Natural killer cell (primary cell): ENCODE data around the gene FLII. TPM values are rescaled to one million over a fixed set of nuclear protein-coding genes. Genes with fewer than 3 reads are reported as not detected.
A peak's percentile ranks its signal among the peaks of the same experiment; 100 is the strongest.

Experiments
- ATAC-seq, 3 donors: fragments of 150-1000 bp in 2 of 3; fragments of 200-7000 bp in 1 of 3; cut with Tn5 transposase; 1 replicate in 1 of 3; 2 replicates in 2 of 3; pipeline ENCODE4 v1.10.0; 2021; ENCODE audit warnings: mild to moderate bottlenecking in 2 of 3, moderate library complexity in 2 of 3
- DNase-seq, 2 donors: peaks; one replicate each; pipeline versions ENCODE4 v3.0.0 to v3.0.0-alpha.2; 2013 to 2021; ENCODE audit warnings: mixed read lengths in 1 of 2
- H3K27ac ChIP-seq: one replicate; pipeline ENCODE4 v1.5.1; 2013; ENCODE audit warnings: mild to moderate bottlenecking, low read length
- H3K27me3 ChIP-seq: one replicate; pipeline ENCODE4 v1.6.1; 2013; ENCODE audit warnings: low read length; ENCODE audit not compliant: control insufficient read depth, insufficient read depth
- H3K36me3 ChIP-seq: one replicate; pipeline ENCODE4 v1.6.1; 2013; ENCODE audit warnings: low read length; ENCODE audit not compliant: control insufficient read depth, insufficient read depth
- H3K4me1 ChIP-seq: one replicate; pipeline ENCODE4 v1.6.1; 2013; ENCODE audit warnings: low read length; ENCODE audit not compliant: control insufficient read depth, insufficient read depth
- H3K4me3 ChIP-seq: one replicate; pipeline ENCODE4 v1.5.1; 2013; ENCODE audit warnings: low read length
- H3K9me3 ChIP-seq: one replicate; pipeline ENCODE4 v1.6.1; 2013; ENCODE audit warnings: low read length; ENCODE audit not compliant: control insufficient read depth, insufficient read depth
- H3K27ac Mint-ChIP-seq, 2 donors: one replicate each; pipeline ENCODE4 v1.8.0; 2022; ENCODE audit warnings: mild to moderate bottlenecking in 2 of 2, mixed read lengths in 2 of 2, moderate library complexity in 1 of 2
- H3K27me3 Mint-ChIP-seq, 2 donors: one replicate each; pipeline ENCODE4 v1.8.0; 2022; ENCODE audit warnings: low read depth in 2 of 2, mixed read lengths in 2 of 2
- H3K36me3 Mint-ChIP-seq: one replicate; pipeline ENCODE4 v1.8.0; 2022; ENCODE audit warnings: mixed read lengths
- H3K4me1 Mint-ChIP-seq, 2 donors: one replicate each; pipeline ENCODE4 v1.8.0; 2022; ENCODE audit warnings: mixed read lengths in 2 of 2
- H3K4me3 Mint-ChIP-seq: one replicate; pipeline ENCODE4 v1.8.0; 2022; ENCODE audit warnings: mild to moderate bottlenecking, moderate library complexity, mixed read lengths
- H3K9me3 Mint-ChIP-seq, 2 donors: one replicate each; pipeline ENCODE4 v1.8.0; 2022; ENCODE audit warnings: mixed read lengths in 2 of 2
- CTCF ChIP-seq: fragments of 200-600 bp; IDR thresholded peaks from one replicate; pipeline ENCODE4 v1.8.0; 2022; ENCODE audit warnings: antibody characterized with exemption
- WGBS: methylation state at CpG from one replicate; pipeline ENCODE4 v1.1.7; 2013; ENCODE audit warnings: missing lambda C conversion rate; ENCODE audit not compliant: insufficient coverage; 5-methylcytosine and 5-hydroxymethylcytosine counted together
- intact Hi-C: fragments of 100-400 bp; cut with micrococcal nuclease; formaldehyde crosslinking; loops from one replicate; pipeline ENCODE4 v1.14.2; 2022
- total RNA-seq, 4 donors: library from RNA; stranded (reverse); fragments of 120-200 nt in 1 of 4; gene quantifications; one replicate each; pipeline versions ENCODE4 v1.2.3 to v1.2.4, GENCODE V29; 2013 to 2022

The FLII gene
- total RNA-seq, 3 donors from 2014 or later (not counting 1 experiment from before 2014, with no cell fraction given): 286 to 342 (median 327) TPM

- Mint-ChIP-seq H3K27me3 (no peaks in the 10 kb centered on the region), H3K9me3 (no peaks in the 10 kb centered on the region), H3K4me1 (peaks cover 17 to 36% of the 10 kb centered on the region in 2 donors), H3K27ac (peak overlapping the region; percentile 81 to 96), H3K4me3 (peak overlapping the region; percentile 97), H3K36me3 (no peaks in the 10 kb centered on the region)
- Histone ChIP-seq H3K27me3 (no peaks in the 10 kb centered on the region), H3K4me1 (peaks cover 51% of the 10 kb centered on the region), H3K4me3 (peak overlapping the region; percentile 65), H3K36me3 (peaks cover 27% of the 10 kb centered on the region), H3K27ac (peak overlapping the region; percentile 56), H3K9me3 (no peaks in the 10 kb centered on the region)
- ATAC-seq (peak; percentile 47 to 75 (median 49)), DNase-seq (peak; percentile 54 to 55)
- no peak for TF ChIP-seq CTCF
- intact Hi-C loops: loop anchor here (5.0 kb wide), 1 partner anchor 76 kb away; the partner anchor contains the start of gene ALKBH5
- WGBS: 0% methylated on average over 16 of the region's 16 CpGs
These were observed 569 bp downstream of the FLII start for GRCh38 chr17:18257982-18258355.

DNA sequence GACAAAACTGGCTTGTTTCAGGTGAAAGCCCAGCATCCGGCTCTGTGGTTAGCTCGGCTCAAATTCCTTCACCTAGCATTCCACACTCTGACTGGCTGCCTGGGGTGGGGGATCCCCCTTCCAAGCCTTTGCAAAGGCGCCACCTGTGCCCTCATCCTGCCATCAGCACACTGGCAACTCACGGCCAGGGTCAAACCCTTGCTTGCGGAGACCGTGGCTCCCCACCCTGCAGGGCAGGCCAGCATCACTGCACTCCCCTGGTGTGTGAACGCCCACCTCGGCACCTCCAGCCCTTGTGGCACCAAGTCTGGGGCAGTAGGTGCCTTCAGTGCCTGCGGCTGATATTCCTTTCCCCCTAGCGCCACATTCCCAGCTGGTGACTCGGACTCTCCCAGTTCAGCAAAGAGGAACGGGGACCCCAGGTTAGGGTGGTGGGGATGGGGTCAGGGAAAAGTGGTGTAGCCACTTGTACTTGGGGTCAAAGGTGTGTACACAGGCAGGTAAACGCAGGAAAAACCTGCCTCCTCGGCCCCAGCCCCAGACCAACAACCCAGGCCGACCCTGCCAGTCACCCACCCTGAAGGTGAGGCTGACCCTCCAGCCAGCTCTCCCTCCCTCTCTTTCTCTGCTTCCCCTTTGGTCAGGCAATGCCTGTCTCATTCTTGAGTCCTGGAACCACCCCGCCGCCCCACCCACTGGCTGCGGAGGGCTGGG lies 1.1 kb downstream of the FLII start:
- peak overlapping the region; percentile 56 for H3K27ac ChIP-seq
- no peaks in the 10 kb centered on the region for H3K27me3 Mint-ChIP-seq
- no peaks in the 10 kb centered on the region for H3K9me3 ChIP-seq
- 35% methylated on average over 18 of the region's 18 CpGs for WGBS
- intact Hi-C loops: loop anchor here (5.0 kb wide), 1 partner anchor 75 kb away; the partner anchor contains the start of gene ALKBH5
- TF ChIP-seq CTCF: no peak
- peak in 1 of 3 donors; percentile 6 for ATAC-seq
- peaks cover 30% of the 10 kb centered on the region for H3K36me3 ChIP-seq
- peak overlapping the region; percentile 97 for H3K4me3 Mint-ChIP-seq
- peaks cover 50% of the 10 kb centered on the region for H3K4me1 ChIP-seq
- peak in 1 of 2 donors; percentile 50 for DNase-seq
- H3K36me3 Mint-ChIP-seq: no peaks in the 10 kb centered on the region
- H3K4me3 ChIP-seq: peak overlapping the region; percentile 65
- H3K9me3 Mint-ChIP-seq: no peaks in the 10 kb centered on the region
- no peaks in the 10 kb centered on the region for H3K27me3 ChIP-seq
- peak overlapping the region; percentile 81 to 96 for H3K27ac Mint-ChIP-seq
- H3K4me1 Mint-ChIP-seq: peaks cover 17 to 34% of the 10 kb centered on the region in 2 donors

DNA sequence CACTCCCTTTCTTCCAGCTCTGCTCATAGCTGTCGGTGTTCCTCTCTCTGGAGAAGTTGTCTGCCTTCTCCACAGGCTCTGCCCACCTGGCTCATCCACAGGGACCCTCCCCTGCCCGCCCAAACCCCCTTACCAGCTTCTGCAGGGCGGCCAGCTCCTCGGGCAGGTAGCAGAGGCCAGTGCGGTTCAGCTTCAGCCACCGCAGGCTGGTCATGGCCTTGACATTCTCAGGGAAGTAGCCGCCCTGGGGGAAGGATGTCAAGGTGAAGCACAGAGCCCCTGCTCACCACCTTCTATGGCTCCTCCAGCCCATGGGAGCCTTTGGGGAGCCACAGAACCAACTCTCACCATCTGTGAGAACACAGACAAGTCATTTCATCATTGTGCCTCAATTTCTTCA lies 1.8 kb downstream of the FLII start:
- Mint-ChIP-seq H3K9me3 (no peaks in the 10 kb centered on the region), H3K4me3 (peak overlapping the region; percentile 97), H3K27me3 (no peaks in the 10 kb centered on the region), H3K4me1 (peaks cover 17 to 28% of the 10 kb centered on the region in 2 donors), H3K27ac (peak overlapping the region; percentile 51 to 96), H3K36me3 (no peaks in the 10 kb centered on the region)
- TF ChIP-seq CTCF: no peak
- H3K27ac ChIP-seq: no peak overlapping the region
- no peak for ATAC-seq
- H3K4me3 ChIP-seq: no peak overlapping the region
- DNase-seq: no peak
- H3K36me3 ChIP-seq: peaks cover 37% of the 10 kb centered on the region
- H3K27me3 ChIP-seq: no peaks in the 10 kb centered on the region
- intact Hi-C loops: loop anchor here (5.0 kb wide), 1 partner anchor 74 kb away; the partner anchor contains the start of gene ALKBH5
- WGBS: 97% methylated on average over 7 of the region's 7 CpGs
- H3K4me1 ChIP-seq: peaks cover 44% of the 10 kb centered on the region
- no peaks in the 10 kb centered on the region for H3K9me3 ChIP-seq
